SK-N-SH (cell line): ENCODE measurements around the gene EWSR1.

Experiments used
- ELF1 ChIP-seq: IDR thresholded peaks from 2 replicates; pipeline ENCODE4 v1.4.0; 2012
- EP300 ChIP-seq, 2 experiments: IDR thresholded peaks; 2 replicates each; pipeline versions ENCODE4 v1.4.0 to v1.6.1; 2012; ENCODE audit warnings: borderline replicate concordance in 1 of 2, low read depth in 1 of 2, low read length in 1 of 2
- RFX5 ChIP-seq: IDR thresholded peaks from 2 replicates; pipeline ENCODE4 v1.6.1; 2012; ENCODE audit warnings: mild to moderate bottlenecking, improper control_type of control experiment, low read length
- TAF1 ChIP-seq: IDR thresholded peaks from 2 replicates; pipeline ENCODE4 v1.6.1; 2012; ENCODE audit warnings: low read depth, mild to moderate bottlenecking, low read length, moderate library complexity, borderline replicate concordance
- TF ChIP-seq, protein P1 (sequence below): fragments of 200-600 bp; sonication (generic); IDR thresholded peaks from 2 replicates; pipeline ENCODE4 v1.6.1; 2017; ENCODE audit warnings: antibody characterized with exemption, mild to moderate bottlenecking, moderate library complexity
- TF ChIP-seq, protein P2 (sequence below): fragments of 150-350 bp; IDR thresholded peaks from 2 replicates; pipeline ENCODE4 v1.6.1; 2017; ENCODE audit warnings: antibody characterized with exemption, low read length, low read depth, borderline replicate concordance

DNA sequence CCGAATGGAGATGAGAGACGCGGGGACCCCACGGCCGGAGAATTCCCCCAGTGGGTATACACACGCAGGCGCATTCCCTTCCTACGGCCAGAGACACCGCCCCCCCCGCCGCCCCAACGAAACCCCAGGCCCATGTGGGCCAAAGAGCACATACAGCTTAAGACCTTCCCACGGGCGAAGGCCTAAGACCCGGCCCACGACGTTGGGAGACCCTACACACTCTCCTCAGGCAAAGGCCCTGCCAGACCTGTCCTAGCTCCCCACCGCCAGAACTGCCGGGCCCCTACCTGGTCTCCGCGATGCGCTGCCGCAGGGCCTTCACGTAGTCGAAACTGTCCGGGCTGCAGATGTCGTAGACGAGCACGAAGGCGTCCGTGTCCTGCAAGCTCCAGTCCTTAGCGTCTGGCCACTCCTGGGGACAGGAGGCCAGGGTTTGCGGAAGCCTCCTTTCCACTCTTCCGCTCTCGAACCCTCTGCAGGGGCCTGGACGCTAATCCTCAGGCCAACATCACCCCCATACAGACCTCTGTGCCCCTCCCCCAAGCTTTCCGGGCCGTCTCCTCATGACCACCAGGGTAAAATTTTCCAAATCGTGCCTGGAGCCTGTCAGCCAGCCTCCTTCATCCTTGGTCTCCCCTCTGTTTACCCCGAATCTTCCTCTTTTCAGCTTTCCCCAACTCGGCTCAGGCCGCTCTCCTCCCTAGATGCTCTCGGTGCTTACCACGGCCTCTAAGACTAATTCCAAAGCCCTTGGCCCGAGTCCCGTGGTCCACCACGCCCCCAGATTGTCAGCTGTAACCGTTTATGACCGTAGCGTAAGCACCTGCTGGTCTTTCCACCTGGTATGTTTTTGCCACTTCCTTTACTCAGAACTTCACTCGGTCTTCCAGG, 45.8 kb downstream of the EWSR1 start:
- TF ChIP-seq RFX5 = no peak
- TF ChIP-seq, protein P1, sequence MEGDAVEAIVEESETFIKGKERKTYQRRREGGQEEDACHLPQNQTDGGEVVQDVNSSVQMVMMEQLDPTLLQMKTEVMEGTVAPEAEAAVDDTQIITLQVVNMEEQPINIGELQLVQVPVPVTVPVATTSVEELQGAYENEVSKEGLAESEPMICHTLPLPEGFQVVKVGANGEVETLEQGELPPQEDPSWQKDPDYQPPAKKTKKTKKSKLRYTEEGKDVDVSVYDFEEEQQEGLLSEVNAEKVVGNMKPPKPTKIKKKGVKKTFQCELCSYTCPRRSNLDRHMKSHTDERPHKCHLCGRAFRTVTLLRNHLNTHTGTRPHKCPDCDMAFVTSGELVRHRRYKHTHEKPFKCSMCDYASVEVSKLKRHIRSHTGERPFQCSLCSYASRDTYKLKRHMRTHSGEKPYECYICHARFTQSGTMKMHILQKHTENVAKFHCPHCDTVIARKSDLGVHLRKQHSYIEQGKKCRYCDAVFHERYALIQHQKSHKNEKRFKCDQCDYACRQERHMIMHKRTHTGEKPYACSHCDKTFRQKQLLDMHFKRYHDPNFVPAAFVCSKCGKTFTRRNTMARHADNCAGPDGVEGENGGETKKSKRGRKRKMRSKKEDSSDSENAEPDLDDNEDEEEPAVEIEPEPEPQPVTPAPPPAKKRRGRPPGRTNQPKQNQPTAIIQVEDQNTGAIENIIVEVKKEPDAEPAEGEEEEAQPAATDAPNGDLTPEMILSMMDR = no peak
- TF ChIP-seq, protein P2, sequence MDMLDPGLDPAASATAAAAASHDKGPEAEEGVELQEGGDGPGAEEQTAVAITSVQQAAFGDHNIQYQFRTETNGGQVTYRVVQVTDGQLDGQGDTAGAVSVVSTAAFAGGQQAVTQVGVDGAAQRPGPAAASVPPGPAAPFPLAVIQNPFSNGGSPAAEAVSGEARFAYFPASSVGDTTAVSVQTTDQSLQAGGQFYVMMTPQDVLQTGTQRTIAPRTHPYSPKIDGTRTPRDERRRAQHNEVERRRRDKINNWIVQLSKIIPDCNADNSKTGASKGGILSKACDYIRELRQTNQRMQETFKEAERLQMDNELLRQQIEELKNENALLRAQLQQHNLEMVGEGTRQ = no peak
- TF ChIP-seq TAF1 = no peak
- TF ChIP-seq ELF1 = no peak
- TF ChIP-seq EP300 (IDR thresholded peaks at IDR 0.05; ENCODE audit: borderline replicate concordance in 1 of 2, low read depth in 1 of 2, low read length in 1 of 2) = no peak
